Activated naive CD4-positive, alpha-beta T cell treated with anti-CD3 and anti-CD28 coated beads, Interleukin-2, amount 50 U/mL, for 72 hours (primary cell): ENCODE results near the gene RANBP3. TPM values are rescaled to one million over a fixed set of nuclear protein-coding genes. Genes with fewer than 3 reads are reported as not detected.

Experiments used
- ATAC-seq, 2 donors: fragments of 150-1000 bp; cut with Tn5 transposase; 2 replicates each; pipeline ENCODE4 v1.10.0; 2021; ENCODE audit warnings: mild to moderate bottlenecking in 2 of 2, moderate library complexity in 2 of 2
- DNase-seq, 2 donors: peaks; one replicate each; pipeline ENCODE4 v3.0.0; 2021 to 2022; ENCODE audit warnings: low spot score in 2 of 2
- H3K27ac Mint-ChIP-seq, 2 donors: one replicate each; pipeline ENCODE4 v1.8.0; 2022; ENCODE audit warnings: mild to moderate bottlenecking in 2 of 2, mixed read lengths in 2 of 2
- H3K36me3 Mint-ChIP-seq, 2 donors: one replicate each; pipeline ENCODE4 v1.8.0; 2022; ENCODE audit warnings: mixed read lengths in 2 of 2
- H3K9me3 Mint-ChIP-seq, 2 donors: one replicate each; pipeline ENCODE4 v1.8.0; 2022; ENCODE audit warnings: mixed read lengths in 2 of 2
- total RNA-seq, 2 donors: library from RNA; stranded (reverse); gene quantifications; one replicate each; pipeline ENCODE4 v1.2.3, GENCODE V29; 2022

The RANBP3 gene
- total RNA-seq, 2 donors from 2014 or later: 89.6 to 112 TPM

- H3K36me3 Mint-ChIP-seq: no peaks in the 10 kb centered on the region
- ATAC-seq: no peak
Observed at GRCh38 chr19:5915782-5916165, 62.2 kb downstream of the RANBP3 start.

GRCh38 chr19:5914946-5915781, 62.8 kb downstream of the RANBP3 start:
- ATAC-seq: no peak
- H3K9me3 Mint-ChIP-seq: no peaks in the 10 kb centered on the region
- no peak for DNase-seq
- peak overlapping the region in 1 of 2 donors; percentile 50 for H3K27ac Mint-ChIP-seq
- H3K36me3 Mint-ChIP-seq: no peaks in the 10 kb centered on the region

More at GRCh38 chr19:5915782-5916165, 62.2 kb downstream of the RANBP3 start:
- no peak for DNase-seq
- H3K9me3 Mint-ChIP-seq: no peaks in the 10 kb centered on the region
- peak overlapping the region in 1 of 2 donors; percentile 50 for H3K27ac Mint-ChIP-seq

DNA sequence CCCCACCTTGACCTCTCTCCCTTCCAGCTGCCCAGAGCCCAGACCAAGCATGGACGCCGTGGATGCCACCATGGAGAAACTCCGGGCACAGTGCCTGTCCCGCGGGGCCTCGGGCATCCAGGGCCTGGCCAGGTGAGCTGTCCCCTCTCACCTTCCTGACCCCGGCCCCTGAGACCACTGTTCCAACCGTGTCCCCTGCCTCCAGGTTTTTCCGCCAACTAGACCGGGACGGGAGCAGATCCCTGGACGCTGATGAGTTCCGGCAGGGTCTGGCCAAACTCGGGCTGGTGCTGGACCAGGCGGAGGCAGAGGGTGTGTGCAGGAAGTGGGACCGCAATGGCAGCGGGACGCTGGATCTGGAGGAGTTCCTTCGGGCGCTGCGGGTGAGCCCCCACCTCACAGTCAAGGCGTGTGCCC, 63.6 kb downstream of the RANBP3 start:
- DNase-seq (no peak), ATAC-seq (no peak)
- peak overlapping the region in 1 of 2 donors; percentile 41 for H3K27ac Mint-ChIP-seq
- no peaks in the 10 kb centered on the region for H3K9me3 Mint-ChIP-seq
- H3K36me3 Mint-ChIP-seq: no peaks in the 10 kb centered on the region

DNA sequence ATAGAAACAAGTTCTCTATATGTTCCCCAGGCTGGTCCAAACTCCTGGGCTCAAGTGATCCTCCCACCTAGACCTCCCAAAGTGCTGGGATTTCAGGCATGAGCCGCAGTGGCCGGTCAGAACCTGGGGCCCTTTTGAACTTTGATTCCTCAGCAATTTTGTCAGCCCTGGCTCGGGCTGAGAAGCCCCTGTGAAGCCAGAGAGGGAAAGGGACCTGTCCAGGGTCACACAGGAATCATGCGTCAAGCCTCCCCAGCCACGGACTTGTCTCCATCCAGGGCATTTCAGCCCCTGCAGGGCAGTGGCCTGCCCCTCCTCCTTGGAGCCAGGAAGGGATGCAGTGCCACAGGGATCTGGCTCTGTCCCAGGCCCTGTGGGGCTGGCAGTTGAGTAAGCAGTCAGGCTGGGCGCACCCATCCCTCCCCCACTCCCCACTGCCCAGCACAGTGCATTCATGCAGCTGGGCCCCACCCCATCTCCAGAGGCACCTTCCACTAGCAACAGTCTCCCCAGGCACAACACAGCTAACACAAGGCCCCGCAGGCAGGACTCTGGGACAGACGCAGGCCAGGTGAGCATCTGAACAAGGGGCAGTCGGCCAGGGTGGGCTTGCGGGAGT, 64.1 kb downstream of the RANBP3 start, which contains the start of gene CAPS:
TSS of gene CAPS (plus strand) at position 516 of the 619 bp plus-strand sequence. CDS start 153 bp downstream, outside the sequence.
- ATAC-seq (peak in 1 of 2 donors; percentile 16), DNase-seq (no peak)
- H3K36me3 Mint-ChIP-seq: no peaks in the 10 kb centered on the region
- H3K27ac Mint-ChIP-seq: peak within 1 kb of the TSS in 1 of 2 donors; percentile 41
- no peaks in the 10 kb centered on the region for H3K9me3 Mint-ChIP-seq

- Mint-ChIP-seq H3K9me3 (no peaks in the 10 kb centered on the region), H3K36me3 (peaks cover 0 to 2% of the 10 kb centered on the region in 2 donors), H3K27ac (no peak overlapping the region)
- no peak for ATAC-seq
- DNase-seq: no peak
Observed at GRCh38 chr19:5911366-5911765, 66.6 kb downstream of the RANBP3 start.

DNA sequence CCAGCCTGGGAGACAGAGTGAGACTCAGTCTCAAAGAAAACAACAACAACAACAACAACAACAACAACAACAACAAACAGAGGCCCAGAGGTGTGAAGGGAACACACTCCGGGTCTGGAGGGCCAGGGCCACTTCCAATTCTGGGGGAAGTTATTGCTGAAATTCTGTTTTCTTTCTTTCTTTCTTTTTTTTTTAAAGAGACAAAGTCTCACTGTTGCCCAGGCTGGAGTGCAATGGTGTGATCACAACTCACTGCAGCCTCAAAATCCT, 67.4 kb downstream of the RANBP3 start:
- no peak overlapping the region for H3K27ac Mint-ChIP-seq

GRCh38 chr19:5908773-5909442, 69.0 kb downstream of the RANBP3 start:
- ATAC-seq (no peak), DNase-seq (no peak)
- H3K9me3 Mint-ChIP-seq: no peaks in the 10 kb centered on the region
- H3K36me3 Mint-ChIP-seq: peaks cover 0 to 5% of the 10 kb centered on the region in 2 donors
- no peak overlapping the region for H3K27ac Mint-ChIP-seq

More for the DNA sequence above, 67.4 kb downstream of the RANBP3 start:
- DNase-seq (no peak), ATAC-seq (no peak)
- Mint-ChIP-seq H3K9me3 (no peaks in the 10 kb centered on the region), H3K36me3 (peaks cover 0 to 5% of the 10 kb centered on the region in 2 donors)

DNA sequence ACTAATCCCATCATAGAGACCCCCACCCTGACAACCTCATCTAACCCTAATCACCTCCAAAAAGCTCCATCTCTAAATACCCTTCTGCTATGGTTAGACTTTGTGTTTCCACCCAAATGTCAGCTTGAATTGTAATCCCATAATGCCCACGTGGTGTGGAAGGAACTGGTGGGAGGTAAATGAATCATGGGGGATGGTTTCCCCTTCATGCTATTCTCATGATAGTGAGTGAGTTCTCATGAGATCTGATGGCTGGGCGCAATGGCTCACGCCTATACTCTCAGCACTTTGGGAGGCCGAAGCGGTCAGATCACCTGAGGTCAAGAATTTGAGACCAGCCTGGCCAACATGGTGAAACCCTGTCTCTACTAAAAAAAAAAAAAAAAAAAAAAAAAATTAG, 70.7 kb downstream of the RANBP3 start:
- ATAC-seq: no peak
- peak overlapping the region; percentile 59 to 90 for H3K27ac Mint-ChIP-seq
- H3K36me3 Mint-ChIP-seq: peaks cover 10 to 14% of the 10 kb centered on the region in 2 donors

DNA sequence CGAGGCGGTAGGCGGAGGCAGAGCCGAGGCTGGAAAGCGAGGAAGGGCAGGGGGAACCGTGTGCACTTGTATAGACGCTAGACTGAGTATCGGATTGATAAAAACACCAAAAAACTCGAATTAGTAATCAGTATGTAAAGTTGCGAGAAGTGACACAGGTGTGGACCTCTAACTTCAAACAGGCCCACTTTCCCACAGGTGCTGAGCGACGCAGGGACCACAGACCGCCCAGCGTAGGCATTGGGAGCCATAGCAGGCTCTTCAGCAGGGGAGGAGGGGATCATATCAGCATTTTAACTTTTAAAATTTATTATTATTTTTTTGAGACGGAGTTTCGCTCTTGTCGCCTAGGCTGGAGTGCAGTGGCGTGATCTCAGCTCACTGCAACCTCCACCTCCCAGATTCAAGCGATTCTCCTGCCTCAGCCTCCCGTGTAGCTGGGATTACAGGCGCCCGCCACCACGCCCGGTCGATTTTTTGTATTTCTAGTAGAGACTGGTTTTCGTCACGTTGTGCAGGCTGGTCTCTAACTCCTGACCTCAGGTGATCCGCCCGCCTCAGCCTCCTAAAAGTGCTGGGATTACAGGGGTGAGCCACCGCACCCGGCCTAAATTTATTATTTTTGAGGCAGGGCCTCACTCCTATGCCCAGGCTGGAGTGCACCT, 72.7 kb downstream of the RANBP3 start:
- no peak for ATAC-seq
- Mint-ChIP-seq H3K27ac (peak overlapping the region; percentile 77 to 100), H3K9me3 (no peaks in the 10 kb centered on the region)

More for the DNA sequence above, 70.7 kb downstream of the RANBP3 start:
- no peaks in the 10 kb centered on the region for H3K9me3 Mint-ChIP-seq
- no peak for DNase-seq

DNA sequence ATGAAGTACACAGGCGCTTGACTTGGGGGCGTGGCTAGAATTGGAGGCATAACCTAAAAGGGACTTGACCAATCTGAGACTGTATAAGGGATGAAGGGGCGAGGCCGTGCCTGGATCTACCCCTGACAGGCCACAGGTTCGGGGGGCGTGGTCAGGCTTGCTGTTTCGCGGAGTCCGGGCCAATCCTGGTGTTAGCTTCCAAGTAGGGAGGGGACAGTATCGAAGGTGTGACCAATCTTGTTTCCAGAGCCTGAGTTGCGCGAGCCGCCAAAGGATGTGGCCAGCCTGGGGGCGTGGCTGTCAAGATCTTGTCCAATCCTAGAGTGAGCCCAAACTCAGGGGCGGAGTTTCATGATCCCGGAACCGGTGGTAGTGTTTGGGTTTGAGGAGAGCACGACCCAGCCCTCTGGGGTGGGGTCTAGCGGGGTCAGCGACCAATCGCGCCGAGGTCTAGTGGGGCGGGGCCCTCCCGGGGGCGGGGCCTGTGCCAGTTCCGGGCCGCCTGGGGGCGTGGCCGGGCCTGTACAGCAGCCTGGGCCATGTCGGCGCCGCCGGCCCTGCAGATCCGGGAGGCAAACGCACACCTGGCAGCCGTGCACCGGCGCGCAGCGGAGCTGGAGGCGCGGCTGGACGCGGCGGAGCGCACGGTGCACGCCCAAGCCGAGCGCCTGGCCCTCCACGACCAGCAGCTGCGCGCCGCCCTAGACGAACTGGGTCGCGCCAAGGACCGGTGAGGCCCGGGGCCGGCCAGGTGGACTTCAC, 73.4 kb downstream of the RANBP3 start, which contains the start of gene VMAC:
TSS of gene VMAC (plus strand) at position 521 of the 762 bp plus-strand sequence. CDS start at position 540, 19 bp downstream.
- DNase-seq (peak; percentile 100), ATAC-seq (peak; percentile 81 to 84)
- peak within 1 kb of the TSS; percentile 100 for H3K27ac Mint-ChIP-seq
- H3K9me3 Mint-ChIP-seq: no peaks in the 10 kb centered on the region
- H3K36me3 Mint-ChIP-seq: peaks cover 14 to 15% of the 10 kb centered on the region in 2 donors

More for the DNA sequence above, 72.7 kb downstream of the RANBP3 start:
- H3K36me3 Mint-ChIP-seq: peaks cover 14 to 15% of the 10 kb centered on the region in 2 donors
- no peak for DNase-seq

- peak; percentile 62 to 65 for ATAC-seq
- H3K27ac Mint-ChIP-seq: peak within 1 kb of the TSS; percentile 100
- H3K36me3 Mint-ChIP-seq: peaks cover 14 to 15% of the 10 kb centered on the region in 2 donors
- peak; percentile 98 to 99 for DNase-seq
- H3K9me3 Mint-ChIP-seq: no peaks in the 10 kb centered on the region
Observed at GRCh38 chr19:5903624-5904351, 74.2 kb downstream of the RANBP3 start, which contains the start of gene NDUFA11. Gene NDUFA11 (minus strand): TSS chr19:5903790. CDS start chr19:5903708, 82 bp downstream.

GRCh38 chr19:5903056-5903623, 74.8 kb downstream of the RANBP3 start:
- DNase-seq: no peak
- Mint-ChIP-seq H3K36me3 (peaks cover 14 to 15% of the 10 kb centered on the region in 2 donors), H3K9me3 (no peaks in the 10 kb centered on the region), H3K27ac (peak overlapping the region; percentile 100)
- ATAC-seq: no peak

- Mint-ChIP-seq H3K9me3 (no peaks in the 10 kb centered on the region), H3K36me3 (peaks cover 9 to 15% of the 10 kb centered on the region in 2 donors), H3K27ac (peak overlapping the region in 1 of 2 donors; percentile 93)
- DNase-seq (no peak), ATAC-seq (no peak)
Observed at GRCh38 chr19:5900976-5901375, 77.0 kb downstream of the RANBP3 start.

DNA sequence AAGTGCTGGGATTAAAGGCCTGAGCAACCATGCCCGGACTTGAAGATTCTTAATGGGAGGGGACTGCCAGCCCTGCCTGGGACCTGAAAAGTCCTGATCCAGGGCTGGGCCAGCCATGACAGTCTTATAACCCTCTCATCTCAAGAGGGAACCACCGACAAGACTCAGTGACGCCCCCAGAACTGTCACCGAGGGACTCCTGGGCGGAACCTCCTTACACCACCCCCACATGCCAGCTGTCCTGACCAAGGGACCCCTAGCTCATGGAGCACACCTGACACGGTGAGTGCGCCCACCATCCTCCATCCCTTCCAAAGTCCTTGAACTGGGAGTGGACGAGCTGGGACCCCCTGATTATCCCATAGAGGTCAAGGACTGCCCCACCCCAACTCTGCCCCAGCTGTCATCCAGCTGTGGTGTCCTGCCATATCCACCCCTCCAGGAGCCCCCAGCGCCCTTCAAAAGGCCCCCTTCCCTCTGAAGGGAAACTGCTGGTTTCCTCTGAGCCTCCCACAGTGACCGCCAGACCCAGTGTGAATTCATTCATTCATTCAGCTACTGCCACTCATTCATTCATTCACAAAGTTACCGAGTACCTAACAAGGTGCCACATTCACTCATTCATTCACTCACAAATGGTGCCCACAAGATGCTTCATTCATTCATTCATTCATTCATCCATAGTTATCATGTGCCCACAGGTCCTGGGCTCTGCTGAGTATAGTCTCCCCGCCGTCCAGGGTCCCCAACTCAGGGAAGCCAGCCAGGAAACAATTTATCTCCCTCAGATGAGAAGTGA, 78.0 kb downstream of the RANBP3 start:
- DNase-seq (no peak), ATAC-seq (no peak)
- Mint-ChIP-seq H3K9me3 (no peaks in the 10 kb centered on the region), H3K36me3 (peaks cover 9 to 15% of the 10 kb centered on the region in 2 donors), H3K27ac (peak overlapping the region in 1 of 2 donors; percentile 65)
